Activated CD8-positive, alpha-beta T cell treated with anti-CD3 and anti-CD28 coated beads, Interleukin-2, amount 10 ng/mL, durations not matched to agents 7 days and 5 days (primary cell): ENCODE results near the gene DNAH8. TPM values are rescaled to one million over a fixed set of nuclear protein-coding genes. Genes with fewer than 3 reads are reported as not detected.
"Not testable (repeated sequence)": the region's sequence is repeated elsewhere in the genome, so short reads cannot be mapped to it uniquely, and the experiment has no call there.

Experiments used
- ATAC-seq: fragments of 150-1000 bp; cut with Tn5 transposase; one replicate; pipeline ENCODE4 v1.10.0; 2021; ENCODE audit warnings: moderate library complexity
- CTCF ChIA-PET: fragments of 350-600 bp; sonication (Branson Sonifier 250); formaldehyde crosslinking; loops from one replicate; lab custom pipeline; 2021; ENCODE audit warnings: antibody characterized with exemption; lab: Charles Lee
- POLR2A ChIA-PET: fragments of 350-600 bp; sonication (Branson Sonifier 250); formaldehyde crosslinking; loops from one replicate; lab custom pipeline; 2021; ENCODE audit warnings: antibody characterized with exemption; lab: Charles Lee
- DNase-seq: peaks from one replicate; pipeline ENCODE4 v3.0.0-alpha.2; 2020
- H3K27ac Mint-ChIP-seq: one replicate; pipeline ENCODE4 v1.8.0; 2021; ENCODE audit warnings: mild to moderate bottlenecking, mixed read lengths
- H3K27me3 Mint-ChIP-seq: one replicate; pipeline ENCODE4 v1.8.0; 2021; ENCODE audit warnings: low read depth, mixed read lengths
- H3K36me3 Mint-ChIP-seq: one replicate; pipeline ENCODE4 v1.8.0; 2021; ENCODE audit warnings: low read depth, mixed read lengths
- H3K4me1 Mint-ChIP-seq: one replicate; pipeline ENCODE4 v1.8.0; 2021; ENCODE audit warnings: low read depth, mixed read lengths
- H3K4me3 Mint-ChIP-seq: one replicate; pipeline ENCODE4 v1.8.0; 2021; ENCODE audit warnings: mild to moderate bottlenecking, mixed read lengths
- H3K9me3 Mint-ChIP-seq: one replicate; pipeline ENCODE4 v1.8.0; 2022; ENCODE audit warnings: mixed read lengths; ENCODE audit not compliant: insufficient read depth
- total RNA-seq, 2 experiments: library from RNA; stranded (reverse); gene quantifications; one replicate each; pipeline ENCODE4 v1.2.3, GENCODE V29; 2021

The DNAH8 gene
- total RNA-seq, 2 experiments from 2014 or later: not detected

DNA sequence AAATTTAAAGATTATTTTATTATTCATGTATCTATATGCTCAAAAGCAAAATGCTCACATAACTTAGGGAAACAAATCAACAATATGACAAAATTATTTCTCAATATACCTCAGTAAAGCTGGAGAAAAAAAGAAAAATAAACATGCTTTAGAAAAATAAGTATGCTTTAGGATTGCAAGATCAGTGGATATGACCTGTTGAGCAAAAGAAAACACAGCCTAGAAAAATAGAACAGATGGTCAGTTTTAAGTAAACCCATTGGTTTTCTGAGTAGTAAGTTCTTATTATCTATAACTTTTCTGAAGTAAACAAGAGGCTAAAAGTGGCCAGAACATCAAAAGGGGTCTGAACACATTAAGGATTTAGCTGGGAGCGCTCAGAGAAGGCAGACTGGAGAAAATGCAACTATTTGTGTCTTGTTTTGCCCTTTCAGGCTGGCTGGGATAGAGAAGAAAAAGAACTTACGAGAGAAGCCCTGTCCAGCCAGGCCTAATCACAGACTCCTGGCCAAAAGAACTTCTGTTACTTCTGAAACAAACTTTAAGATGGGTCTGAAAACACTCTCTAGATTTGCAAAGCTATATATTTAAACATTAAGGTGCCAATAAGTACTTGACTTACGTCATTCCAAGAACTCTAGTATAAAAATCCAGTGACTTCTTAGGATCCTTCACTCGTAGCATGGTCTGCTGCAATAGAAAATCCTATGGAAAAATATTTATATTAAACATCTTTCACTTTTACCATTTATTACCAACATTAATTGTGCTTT, 28.7 kb upstream of the DNAH8 start:
- DNase-seq (no peak), ATAC-seq (no peak)
- H3K9me3 Mint-ChIP-seq: no peaks in the 10 kb centered on the region
- no peaks in the 10 kb centered on the region for H3K27me3 Mint-ChIP-seq
- no peak overlapping the region for H3K4me3 Mint-ChIP-seq
- no peak overlapping the region for H3K27ac Mint-ChIP-seq
- ChIA-PET POLR2A (no interaction called here), CTCF (interaction anchor here (1.1 kb wide), 1 partner anchor 192 kb away, joined by 3 read pairs; no protein-coding TSS in a partner anchor)
- H3K36me3 Mint-ChIP-seq: peaks cover 14% of the 10 kb centered on the region
- peaks cover 6% of the 10 kb centered on the region for H3K4me1 Mint-ChIP-seq

DNA sequence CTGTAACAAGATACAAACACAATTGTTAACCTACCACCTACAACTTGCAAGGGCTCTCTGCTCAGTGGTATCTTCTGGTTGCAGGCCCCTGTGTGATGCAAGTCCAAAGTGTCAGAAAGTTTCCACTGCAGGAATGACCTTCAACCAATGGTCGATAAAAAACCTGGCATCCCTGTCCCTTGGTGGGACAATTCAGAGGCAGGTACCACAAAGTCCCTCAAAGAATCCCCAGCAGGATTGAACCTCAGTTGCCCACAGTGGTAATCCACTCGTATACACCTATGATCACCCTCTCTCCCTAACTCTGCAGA, 28.1 kb upstream of the DNAH8 start:
- DNase-seq (no peak), ATAC-seq (no peak)
- CTCF ChIA-PET: no interaction called here
- Mint-ChIP-seq H3K9me3 (no peaks in the 10 kb centered on the region), H3K27ac (no peak overlapping the region), H3K4me1 (peaks cover 6% of the 10 kb centered on the region), H3K4me3 (no peak overlapping the region), H3K27me3 (no peaks in the 10 kb centered on the region), H3K36me3 (peaks cover 9% of the 10 kb centered on the region)
- POLR2A ChIA-PET: no interaction called here

- no peak overlapping the region for H3K27ac Mint-ChIP-seq
- H3K27me3 Mint-ChIP-seq: no peaks in the 10 kb centered on the region
- CTCF ChIA-PET: no interaction called here
- ATAC-seq (no peak), DNase-seq (no peak)
- peaks cover 9% of the 10 kb centered on the region for H3K36me3 Mint-ChIP-seq
- POLR2A ChIA-PET: no interaction called here
- no peak overlapping the region for H3K4me3 Mint-ChIP-seq
- no peaks in the 10 kb centered on the region for H3K9me3 Mint-ChIP-seq
- peaks cover 6% of the 10 kb centered on the region for H3K4me1 Mint-ChIP-seq
Observed at GRCh38 chr6:38687549-38687948, 27.6 kb upstream of the DNAH8 start.

DNA sequence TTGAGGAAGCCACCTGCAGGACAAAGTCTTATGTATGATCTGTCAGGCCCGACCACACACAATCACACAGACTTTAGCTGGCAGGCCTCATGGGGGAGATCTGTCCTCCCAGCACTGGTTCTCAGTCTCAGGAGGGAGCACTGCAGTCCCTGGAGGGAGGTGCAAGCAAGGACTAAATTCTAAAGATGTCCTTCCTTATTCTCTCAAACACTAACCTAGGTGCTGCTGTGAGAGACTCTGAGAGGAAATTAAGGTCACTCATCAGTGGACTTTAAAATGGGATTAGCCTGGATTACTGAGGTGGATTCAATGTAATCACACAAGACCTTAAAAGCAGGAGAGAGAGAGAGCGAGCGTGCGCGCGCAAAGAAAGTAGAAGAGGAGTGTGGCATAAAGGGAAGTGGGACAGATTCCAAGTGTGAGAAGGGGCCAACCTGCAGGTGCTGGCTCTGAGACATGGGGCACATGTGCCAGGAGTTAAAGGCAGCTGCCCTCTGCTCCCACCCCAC, 26.5 kb upstream of the DNAH8 start:
- DNase-seq (no peak), ATAC-seq (no peak)
- no peaks in the 10 kb centered on the region for H3K27me3 Mint-ChIP-seq
- CTCF ChIA-PET: no interaction called here
- H3K4me1 Mint-ChIP-seq: peaks cover 6% of the 10 kb centered on the region
- POLR2A ChIA-PET: no interaction called here
- H3K36me3 Mint-ChIP-seq: peaks cover 8% of the 10 kb centered on the region
- H3K9me3 Mint-ChIP-seq: no peaks in the 10 kb centered on the region
- H3K27ac Mint-ChIP-seq: no peak overlapping the region
- no peak overlapping the region for H3K4me3 Mint-ChIP-seq

GRCh38 chr6:38695227-38695900, 19.7 kb upstream of the DNAH8 start:
- POLR2A ChIA-PET: no interaction called here
- H3K4me3 Mint-ChIP-seq: no peak overlapping the region
- H3K9me3 Mint-ChIP-seq: peaks cover 9% of the 10 kb centered on the region
- no peak overlapping the region for H3K27ac Mint-ChIP-seq
- H3K27me3 Mint-ChIP-seq: no peaks in the 10 kb centered on the region
- DNase-seq: no peak
- H3K36me3 Mint-ChIP-seq: peaks cover 40% of the 10 kb centered on the region
- CTCF ChIA-PET: no interaction called here
- peaks cover 27% of the 10 kb centered on the region for H3K4me1 Mint-ChIP-seq
- ATAC-seq: no peak

GRCh38 chr6:38695933-38696332, 19.2 kb upstream of the DNAH8 start:
- H3K9me3 Mint-ChIP-seq: peaks cover 13% of the 10 kb centered on the region
- ChIA-PET POLR2A (no interaction called here), CTCF (no interaction called here)
- peaks cover 29% of the 10 kb centered on the region for H3K4me1 Mint-ChIP-seq
- DNase-seq (no peak), ATAC-seq (no peak)
- no peak overlapping the region for H3K4me3 Mint-ChIP-seq
- H3K27me3 Mint-ChIP-seq: no peaks in the 10 kb centered on the region
- peaks cover 44% of the 10 kb centered on the region for H3K36me3 Mint-ChIP-seq
- H3K27ac Mint-ChIP-seq: no peak overlapping the region

GRCh38 chr6:38696345-38696744, 18.8 kb upstream of the DNAH8 start:
- Mint-ChIP-seq H3K36me3 (peaks cover 48% of the 10 kb centered on the region), H3K27ac (no peak overlapping the region), H3K4me1 (peaks cover 29% of the 10 kb centered on the region), H3K4me3 (no peak overlapping the region), H3K9me3 (peaks cover 17% of the 10 kb centered on the region), H3K27me3 (no peaks in the 10 kb centered on the region)
- ATAC-seq (no peak), DNase-seq (no peak)
- ChIA-PET POLR2A (no interaction called here), CTCF (no interaction called here)

- ATAC-seq: no peak
- H3K4me3 Mint-ChIP-seq: no peak overlapping the region
- H3K9me3 Mint-ChIP-seq: peaks cover 20% of the 10 kb centered on the region
- CTCF ChIA-PET: no interaction called here
- peak overlapping the region; percentile 11 for H3K27ac Mint-ChIP-seq
- no peaks in the 10 kb centered on the region for H3K27me3 Mint-ChIP-seq
- no peak for DNase-seq
- peaks cover 38% of the 10 kb centered on the region for H3K4me1 Mint-ChIP-seq
- POLR2A ChIA-PET: no interaction called here
- H3K36me3 Mint-ChIP-seq: peaks cover 56% of the 10 kb centered on the region
Observed at GRCh38 chr6:38697846-38698245, 17.3 kb upstream of the DNAH8 start.

DNA sequence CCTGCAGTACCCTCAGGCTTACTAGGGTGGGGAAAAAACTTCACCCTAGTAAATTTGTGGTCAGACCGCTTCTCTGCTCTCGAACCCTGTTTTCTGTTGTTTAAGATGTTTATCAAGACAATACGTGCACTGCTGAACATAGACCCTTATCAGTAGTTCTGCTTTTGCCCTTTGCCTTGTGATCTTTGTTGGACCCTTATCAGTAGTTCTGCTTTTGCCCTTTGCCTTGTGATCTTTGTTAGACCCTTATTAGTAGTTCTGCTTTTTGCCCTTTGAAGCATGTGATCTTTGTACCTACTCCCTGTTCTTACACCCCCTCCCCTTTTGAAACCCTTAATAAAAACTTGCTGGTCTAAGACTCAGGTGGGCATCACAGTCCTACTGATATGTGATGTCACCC, 15.4 kb upstream of the DNAH8 start:
- Mint-ChIP-seq H3K36me3 (peaks cover 51% of the 10 kb centered on the region), H3K9me3 (peaks cover 20% of the 10 kb centered on the region), H3K4me1 (peaks cover 42% of the 10 kb centered on the region)
- H3K27ac Mint-ChIP-seq, DNase-seq, POLR2A ChIA-PET, H3K4me3 Mint-ChIP-seq, H3K27me3 Mint-ChIP-seq, ATAC-seq: not testable (repeated sequence)
- CTCF ChIA-PET: interaction anchor here (0.6 kb wide), 1 partner anchor 995 kb away, joined by 3 read pairs; no protein-coding TSS in a partner anchor

GRCh38 chr6:38701551-38701950, 13.6 kb upstream of the DNAH8 start:
- CTCF ChIA-PET: no interaction called here
- POLR2A ChIA-PET: no interaction called here
- Mint-ChIP-seq H3K27me3 (peaks cover 4% of the 10 kb centered on the region), H3K4me3 (peak overlapping the region; percentile 85), H3K36me3 (peaks cover 47% of the 10 kb centered on the region), H3K4me1 (peaks cover 40% of the 10 kb centered on the region), H3K27ac (no peak overlapping the region), H3K9me3 (peaks cover 20% of the 10 kb centered on the region)
- DNase-seq: no peak
- ATAC-seq: no peak

DNA sequence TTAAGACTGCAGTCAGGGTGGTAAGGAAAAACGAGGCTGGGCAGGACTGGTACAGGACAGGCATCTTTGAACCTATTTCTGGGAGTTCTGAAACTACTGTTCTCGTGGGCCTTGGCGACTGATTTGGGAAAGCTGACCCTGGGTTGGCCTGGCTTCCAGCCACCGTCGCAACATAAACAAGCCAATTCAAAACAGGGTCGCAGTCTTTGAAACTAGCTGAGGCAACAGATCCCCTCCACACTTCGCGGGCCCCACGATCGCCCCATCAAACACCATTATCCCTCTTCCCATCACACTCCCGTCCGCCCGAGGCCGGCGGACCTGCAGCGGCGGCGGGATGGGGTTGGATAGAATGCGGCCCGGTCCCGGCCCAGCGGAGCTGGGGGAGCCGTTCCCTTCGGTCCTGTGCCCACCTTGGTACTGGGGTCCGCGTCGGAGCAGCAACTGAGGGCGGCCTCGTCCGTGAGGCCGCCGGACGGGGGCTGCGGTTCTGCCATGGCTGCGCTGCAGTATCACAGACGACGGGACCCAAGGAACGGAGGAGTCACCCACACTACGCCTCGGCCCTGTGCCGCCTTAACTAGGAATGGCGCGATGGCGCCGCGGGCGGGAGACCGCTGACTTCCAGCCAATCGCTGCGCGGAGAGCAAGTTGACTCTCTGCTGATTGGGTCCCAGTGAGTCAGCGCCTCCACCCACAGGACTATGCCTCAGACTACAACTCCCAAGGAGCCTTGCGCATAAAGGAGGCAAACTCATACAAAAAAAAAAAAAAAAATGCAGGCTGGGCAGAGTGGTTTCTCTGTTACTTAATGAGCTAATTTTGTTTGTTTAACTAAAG, 12.3 kb upstream of the DNAH8 start, which contains the start of gene GLO1:
GLO1 (minus strand) TSS at position 588 of the 840 bp plus-strand sequence; CDS start at position 497, 91 bp downstream.
- peaks cover 9% of the 10 kb centered on the region for H3K27me3 Mint-ChIP-seq
- CTCF ChIA-PET: interaction anchor here (1.0 to 2.3 kb wide), 3 partner anchors 11 to 71 kb away, joined by 3 to 9 read pairs (median 4); no protein-coding TSS in a partner anchor
- DNase-seq: peak; percentile 97

More for the DNA sequence above, 12.3 kb upstream of the DNAH8 start, which contains the start of gene GLO1:
- Mint-ChIP-seq H3K4me3 (peak within 1 kb of the TSS; percentile 85), H3K9me3 (peaks cover 20% of the 10 kb centered on the region), H3K4me1 (peaks cover 34% of the 10 kb centered on the region), H3K36me3 (peaks cover 42% of the 10 kb centered on the region), H3K27ac (peak within 1 kb of the TSS; percentile 85)
- POLR2A ChIA-PET: interaction anchor here (0.6 to 2.6 kb wide), 2 partner anchors 11 to 119 kb away, joined by 5 to 22 read pairs; no protein-coding TSS in a partner anchor
- peak; percentile 100 for ATAC-seq
